ENCODE data around the gene MOXD1. TPM values are rescaled to one million over a fixed set of nuclear protein-coding genes. Genes with fewer than 3 reads are reported as not detected.

The MOXD1 gene
- polyA plus RNA-seq, 3 donors from 2014 or later: not detected

DNA sequence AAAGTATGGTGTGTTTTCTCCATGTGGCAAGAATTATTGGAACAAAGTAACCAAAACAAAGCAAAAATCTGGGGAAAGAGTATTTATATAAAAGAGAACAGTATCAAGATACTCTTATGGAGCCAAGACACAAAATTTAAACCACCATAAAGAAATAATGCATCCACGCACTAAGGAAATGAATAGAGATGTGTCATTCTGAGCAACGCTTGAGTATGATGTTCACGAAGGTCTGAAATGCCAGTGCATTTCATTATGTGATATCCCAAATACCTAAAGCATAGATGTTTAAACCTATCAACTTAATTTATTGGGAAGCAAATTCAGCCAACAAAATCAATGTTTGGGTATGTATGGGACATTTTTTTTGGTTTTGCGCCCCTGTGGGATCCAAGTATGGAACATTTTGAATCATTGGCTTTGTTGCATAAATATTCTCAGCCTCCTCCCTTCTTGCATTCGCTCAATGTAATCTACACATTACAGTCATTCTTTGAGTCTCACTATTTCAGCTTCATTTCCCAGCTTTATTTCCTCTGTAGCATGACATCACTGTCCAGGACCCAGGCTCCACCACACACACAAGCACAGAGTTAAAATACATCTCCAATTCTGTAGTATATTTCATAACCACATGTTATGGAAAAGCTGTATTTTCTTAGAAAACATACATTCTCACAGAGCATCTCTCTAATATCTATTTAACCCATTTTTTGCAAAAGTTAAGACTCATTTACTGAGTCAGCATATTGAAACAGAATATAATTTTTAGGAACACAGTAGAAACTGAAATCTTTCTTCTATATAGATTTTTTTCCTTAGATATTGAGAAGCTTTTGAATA lies 11.6 kb upstream of the MOXD1 start:
- H3K27me3 Mint-ChIP-seq (ENCODE audit: low read depth in 3 of 3): peaks cover 7 to 10% (median 8%) of the 10 kb centered on the region in 3 donors
- no peak overlapping the region for H3K4me3 Mint-ChIP-seq
- H3K4me1 Mint-ChIP-seq: no peaks in the 10 kb centered on the region
- H3K9me3 Mint-ChIP-seq: peaks cover 0 to 2% (median 0%) of the 10 kb centered on the region in 6 donors
- DNase-seq: no peak
- no peaks in the 10 kb centered on the region for H3K36me3 Mint-ChIP-seq
- no peak overlapping the region for H3K27ac Mint-ChIP-seq

- DNase-seq: no peak
- Mint-ChIP-seq H3K4me1 (no peaks in the 10 kb centered on the region), H3K4me3 (no peak overlapping the region), H3K27ac (no peak overlapping the region), H3K27me3 (ENCODE audit: low read depth in 3 of 3) (peaks cover 6 to 10% (median 7%) of the 10 kb centered on the region in 3 donors), H3K9me3 (no peaks in the 10 kb centered on the region), H3K36me3 (no peaks in the 10 kb centered on the region)
Observed at GRCh38 chr6:132411296-132411695, 10.0 kb upstream of the MOXD1 start.

DNA sequence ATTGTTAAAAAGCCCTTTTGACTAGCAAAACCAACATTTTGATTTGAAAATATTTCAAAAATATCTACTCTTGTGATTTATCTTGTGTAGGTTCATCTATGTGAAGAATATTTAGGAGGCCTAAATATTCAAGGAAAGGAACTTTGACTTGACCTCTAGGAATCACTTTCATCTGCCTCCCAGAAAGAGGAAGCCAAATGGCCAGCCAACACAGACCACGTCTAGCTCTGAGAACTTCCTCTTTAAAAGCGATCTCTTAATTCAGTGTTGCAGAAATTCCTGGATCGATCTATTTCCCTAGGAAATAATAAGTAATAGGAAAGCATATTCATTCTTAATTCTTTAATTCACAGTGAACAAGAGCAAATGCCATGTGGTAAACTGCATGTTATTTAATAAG lies 9.6 kb upstream of the MOXD1 start:
- H3K27me3 Mint-ChIP-seq (ENCODE audit: low read depth in 3 of 3): peaks cover 7 to 10% (median 9%) of the 10 kb centered on the region in 3 donors

GRCh38 chr6:132405143-132405915 lies 4.1 kb upstream of the MOXD1 start:
- Mint-ChIP-seq H3K27me3 (ENCODE audit: low read depth in 3 of 3) (peaks cover 0 to 20% (median 8%) of the 10 kb centered on the region in 3 donors), H3K36me3 (peaks cover 0 to 3% (median 0%) of the 10 kb centered on the region in 3 donors), H3K4me3 (no peak overlapping the region)

More for the DNA sequence above, 9.6 kb upstream of the MOXD1 start:
- Mint-ChIP-seq H3K4me1 (no peaks in the 10 kb centered on the region), H3K36me3 (no peaks in the 10 kb centered on the region), H3K4me3 (no peak overlapping the region), H3K27ac (no peak overlapping the region), H3K9me3 (peaks cover 0 to 2% (median 0%) of the 10 kb centered on the region in 6 donors)
- no peak for DNase-seq

GRCh38 chr6:132404736-132405135 lies 3.5 kb upstream of the MOXD1 start:
- H3K9me3 Mint-ChIP-seq: peaks cover 0 to 3% (median 0%) of the 10 kb centered on the region in 6 donors

More at GRCh38 chr6:132405143-132405915, 4.1 kb upstream of the MOXD1 start:
- Mint-ChIP-seq H3K4me1 (peaks cover 5 to 7% of the 10 kb centered on the region in 2 donors), H3K9me3 (peaks cover 0 to 3% (median 0%) of the 10 kb centered on the region in 6 donors), H3K27ac (no peak overlapping the region)
- no peak for DNase-seq

GRCh38 chr6:132404330-132404729 lies 3.1 kb upstream of the MOXD1 start:
- Mint-ChIP-seq H3K4me3 (no peak overlapping the region), H3K9me3 (peaks cover 0 to 3% (median 0%) of the 10 kb centered on the region in 6 donors), H3K4me1 (peaks cover 8 to 13% of the 10 kb centered on the region in 2 donors), H3K27ac (no peak overlapping the region), H3K27me3 (ENCODE audit: low read depth in 3 of 3) (peaks cover 0 to 25% (median 18%) of the 10 kb centered on the region in 3 donors), H3K36me3 (peaks cover 0 to 3% (median 0%) of the 10 kb centered on the region in 3 donors)
- DNase-seq: no peak

More at GRCh38 chr6:132404736-132405135, 3.5 kb upstream of the MOXD1 start:
- peaks cover 0 to 3% (median 0%) of the 10 kb centered on the region in 3 donors for H3K36me3 Mint-ChIP-seq
- H3K4me3 Mint-ChIP-seq: no peak overlapping the region
- H3K27me3 Mint-ChIP-seq (ENCODE audit: low read depth in 3 of 3): peaks cover 0 to 25% (median 14%) of the 10 kb centered on the region in 3 donors
- H3K4me1 Mint-ChIP-seq: peaks cover 8 to 10% of the 10 kb centered on the region in 2 donors
- no peak for DNase-seq
- H3K27ac Mint-ChIP-seq: no peak overlapping the region

DNA sequence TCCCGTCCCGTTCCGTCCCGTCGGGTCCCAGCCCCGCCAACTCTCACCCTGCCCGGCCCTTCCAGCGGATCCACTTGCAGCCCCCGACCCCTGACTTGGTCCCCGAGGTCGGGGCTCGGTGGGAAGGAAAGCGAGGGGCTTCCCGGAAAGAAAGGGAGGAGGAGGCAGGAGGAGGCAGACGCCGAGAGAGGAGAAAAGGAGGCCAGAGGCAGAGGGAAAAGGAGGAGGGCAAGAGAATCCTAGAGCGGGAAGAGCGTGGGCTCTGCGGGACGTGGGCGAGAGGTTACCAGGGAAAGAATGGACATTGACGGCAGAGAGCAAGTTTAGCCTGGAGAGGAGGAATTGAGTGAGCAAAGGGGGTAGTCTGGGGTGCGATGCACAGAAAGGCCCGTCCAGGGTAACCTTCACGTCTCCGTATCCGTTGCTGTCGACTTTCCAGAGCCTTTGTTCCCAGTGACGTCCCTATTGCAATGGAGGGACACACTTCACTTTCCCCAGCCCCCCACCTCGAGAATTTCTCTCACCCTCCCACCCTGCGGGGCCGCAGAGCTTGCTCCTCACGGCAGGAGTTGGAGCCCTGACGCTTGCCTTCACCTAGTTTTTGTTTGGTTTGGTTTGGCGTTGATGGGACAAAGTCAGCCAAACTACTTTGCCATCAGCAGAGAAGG lies 477 bp upstream of the MOXD1 start:
- Mint-ChIP-seq H3K4me3 (peak overlapping the region; percentile 35 to 69 (median 53)), H3K27me3 (ENCODE audit: low read depth in 3 of 3) (peaks cover 0 to 27% (median 21%) of the 10 kb centered on the region in 3 donors), H3K36me3 (peaks cover 0 to 3% (median 0%) of the 10 kb centered on the region in 3 donors), H3K9me3 (peaks cover 0 to 5% (median 0%) of the 10 kb centered on the region in 6 donors), H3K4me1 (peaks cover 8 to 13% of the 10 kb centered on the region in 2 donors), H3K27ac (no peak overlapping the region)
- DNase-seq: no peak

GRCh38 chr6:132400555-132400882 lies 756 bp downstream of the MOXD1 start:
- H3K27me3 Mint-ChIP-seq (ENCODE audit: low read depth in 3 of 3): peaks cover 0 to 24% (median 21%) of the 10 kb centered on the region in 3 donors
- no peak for DNase-seq
- peak overlapping the region; percentile 32 to 71 (median 65) for H3K4me3 Mint-ChIP-seq
- peaks cover 0 to 3% (median 0%) of the 10 kb centered on the region in 3 donors for H3K36me3 Mint-ChIP-seq
- H3K27ac Mint-ChIP-seq: no peak overlapping the region
- peaks cover 8 to 13% of the 10 kb centered on the region in 2 donors for H3K4me1 Mint-ChIP-seq
- peaks cover 0 to 2% (median 1%) of the 10 kb centered on the region in 6 donors for H3K9me3 Mint-ChIP-seq

DNA sequence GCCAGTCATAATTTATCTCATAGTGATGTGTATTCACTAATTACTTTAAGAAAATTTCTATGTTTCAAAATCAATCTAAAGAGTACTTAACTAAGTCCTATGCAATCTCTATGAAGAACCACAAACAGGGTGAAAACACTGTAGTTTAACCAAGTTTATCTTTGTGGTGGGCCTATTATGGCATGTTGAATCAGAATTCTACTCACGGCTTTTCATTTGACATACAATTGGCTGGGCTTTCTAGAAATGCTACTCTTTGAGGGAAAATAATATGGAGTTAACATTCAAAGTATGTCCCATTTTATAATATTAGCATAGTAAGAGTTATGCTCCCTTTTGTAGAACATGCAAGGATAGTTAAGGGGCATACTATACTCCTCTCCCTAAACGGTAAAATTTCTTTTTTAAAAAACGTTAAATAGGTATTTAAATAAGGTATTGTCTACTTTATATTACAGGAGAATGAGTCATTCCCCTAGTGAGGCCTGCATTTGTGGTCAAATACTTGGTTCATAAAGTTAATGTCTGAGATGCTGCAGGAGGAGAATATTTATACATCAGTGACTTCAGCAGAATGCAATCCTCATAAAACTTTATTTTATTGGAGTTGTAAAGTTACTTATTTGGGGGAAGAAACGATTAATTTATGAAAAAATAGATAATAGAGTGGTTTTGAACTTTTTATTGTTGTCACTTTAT lies 1.8 kb downstream of the MOXD1 start:
- peaks cover 2 to 12% (median 11%) of the 10 kb centered on the region in 6 donors for H3K9me3 Mint-ChIP-seq
- H3K27ac Mint-ChIP-seq: no peak overlapping the region
- peaks cover 2 to 24% (median 21%) of the 10 kb centered on the region in 3 donors for H3K27me3 Mint-ChIP-seq (ENCODE audit: low read depth in 3 of 3)

GRCh38 chr6:132395015-132395597 lies 6.2 kb downstream of the MOXD1 start:
- H3K27ac Mint-ChIP-seq: no peak overlapping the region
- H3K36me3 Mint-ChIP-seq: peaks cover 6 to 8% (median 6%) of the 10 kb centered on the region in 3 donors
- DNase-seq: no peak
- peaks cover 2 to 6% of the 10 kb centered on the region in 2 donors for H3K4me1 Mint-ChIP-seq
- H3K27me3 Mint-ChIP-seq (ENCODE audit: low read depth in 3 of 3): peaks cover 2 to 20% (median 15%) of the 10 kb centered on the region in 3 donors
- H3K9me3 Mint-ChIP-seq: peaks cover 8 to 26% (median 18%) of the 10 kb centered on the region in 6 donors
- H3K4me3 Mint-ChIP-seq: no peak overlapping the region

More for the DNA sequence above, 1.8 kb downstream of the MOXD1 start:
- Mint-ChIP-seq H3K4me3 (peak overlapping the region in 2 of 5 donors; percentile 16 to 30), H3K4me1 (peaks cover 8 to 13% of the 10 kb centered on the region in 2 donors), H3K36me3 (peaks cover 3 to 6% (median 3%) of the 10 kb centered on the region in 3 donors)
- no peak for DNase-seq

DNA sequence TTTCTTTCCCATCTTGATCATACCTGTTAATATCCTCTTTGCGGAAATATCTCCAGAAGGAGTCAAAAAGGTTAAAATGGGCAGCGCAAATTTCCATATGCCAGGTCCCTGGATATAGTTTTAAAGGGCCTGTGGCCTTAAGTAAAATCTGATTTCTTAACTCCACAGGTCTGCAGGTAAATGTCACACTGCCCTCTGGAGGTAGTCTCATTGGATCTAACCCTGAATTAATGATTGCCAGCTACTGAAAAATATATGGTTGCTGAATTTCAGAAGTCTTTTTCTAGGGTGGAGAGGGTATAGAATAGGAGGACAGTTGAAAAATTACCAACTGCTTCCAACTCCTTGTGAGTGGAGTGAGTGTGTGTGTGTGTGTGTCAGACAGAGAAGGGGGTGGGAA lies 8.5 kb downstream of the MOXD1 start:
- Mint-ChIP-seq H3K27ac (no peak overlapping the region), H3K4me3 (no peak overlapping the region), H3K27me3 (ENCODE audit: low read depth in 3 of 3) (peaks cover 2 to 12% (median 10%) of the 10 kb centered on the region in 3 donors), H3K36me3 (peaks cover 6 to 8% (median 6%) of the 10 kb centered on the region in 3 donors), H3K4me1 (no peaks in the 10 kb centered on the region), H3K9me3 (peaks cover 8 to 26% (median 17%) of the 10 kb centered on the region in 6 donors)
- no peak for DNase-seq

DNA sequence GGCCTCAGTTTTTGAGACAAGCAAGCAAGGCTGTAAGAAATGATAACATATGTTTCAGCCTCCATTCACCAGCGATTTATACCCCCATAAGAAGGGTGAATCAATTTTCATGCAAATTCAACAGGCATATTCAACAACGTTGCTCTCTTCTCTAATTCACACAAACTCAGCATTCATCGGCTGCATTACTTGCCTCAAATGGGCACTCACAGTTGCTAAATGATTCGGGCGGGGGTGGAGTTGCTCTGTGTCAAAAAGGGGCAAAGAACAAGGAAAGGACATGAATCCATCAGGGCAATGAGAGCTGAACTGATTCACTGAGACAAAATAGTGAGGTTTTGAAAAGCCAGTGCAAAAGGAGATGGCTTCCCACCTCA lies 9.0 kb downstream of the MOXD1 start:
- H3K4me1 Mint-ChIP-seq: no peaks in the 10 kb centered on the region

More for the DNA sequence above, 9.0 kb downstream of the MOXD1 start:
- no peak overlapping the region for H3K27ac Mint-ChIP-seq
- no peak for DNase-seq
- peaks cover 2 to 8% (median 6%) of the 10 kb centered on the region in 3 donors for H3K27me3 Mint-ChIP-seq (ENCODE audit: low read depth in 3 of 3)
- H3K9me3 Mint-ChIP-seq: peaks cover 8 to 26% (median 17%) of the 10 kb centered on the region in 6 donors
- no peak overlapping the region for H3K4me3 Mint-ChIP-seq
- peaks cover 6 to 8% (median 6%) of the 10 kb centered on the region in 3 donors for H3K36me3 Mint-ChIP-seq

Measured in immature natural killer cell (primary cell).